ENCODE data around the gene B3GNT5.

DNA sequence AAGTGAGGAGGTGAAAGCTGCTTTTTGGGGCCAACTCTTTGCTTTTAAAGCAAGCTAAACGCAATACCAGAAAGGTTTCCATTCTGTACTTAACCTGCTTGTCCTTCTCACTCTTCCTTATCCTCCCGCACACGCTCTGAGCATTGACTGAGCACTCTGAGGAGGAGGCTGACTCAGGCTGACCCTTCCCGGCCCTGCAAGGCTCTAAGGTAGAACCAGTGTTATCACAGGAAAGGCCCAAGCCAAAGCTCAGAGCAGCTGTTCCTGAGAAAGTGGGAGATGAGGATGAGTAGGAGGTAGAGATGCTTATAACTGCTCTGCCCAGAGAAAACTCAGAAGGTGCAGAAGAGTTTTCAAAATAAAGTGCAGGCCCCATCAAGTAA is 2.3 kb downstream of the B3GNT5 start:
- TF ChIP-seq POLR2AphosphoS5 (IDR thresholded peaks at IDR 0.05) = peak in 1 of 3 donors; percentile 63
- TF ChIP-seq, protein P1, sequence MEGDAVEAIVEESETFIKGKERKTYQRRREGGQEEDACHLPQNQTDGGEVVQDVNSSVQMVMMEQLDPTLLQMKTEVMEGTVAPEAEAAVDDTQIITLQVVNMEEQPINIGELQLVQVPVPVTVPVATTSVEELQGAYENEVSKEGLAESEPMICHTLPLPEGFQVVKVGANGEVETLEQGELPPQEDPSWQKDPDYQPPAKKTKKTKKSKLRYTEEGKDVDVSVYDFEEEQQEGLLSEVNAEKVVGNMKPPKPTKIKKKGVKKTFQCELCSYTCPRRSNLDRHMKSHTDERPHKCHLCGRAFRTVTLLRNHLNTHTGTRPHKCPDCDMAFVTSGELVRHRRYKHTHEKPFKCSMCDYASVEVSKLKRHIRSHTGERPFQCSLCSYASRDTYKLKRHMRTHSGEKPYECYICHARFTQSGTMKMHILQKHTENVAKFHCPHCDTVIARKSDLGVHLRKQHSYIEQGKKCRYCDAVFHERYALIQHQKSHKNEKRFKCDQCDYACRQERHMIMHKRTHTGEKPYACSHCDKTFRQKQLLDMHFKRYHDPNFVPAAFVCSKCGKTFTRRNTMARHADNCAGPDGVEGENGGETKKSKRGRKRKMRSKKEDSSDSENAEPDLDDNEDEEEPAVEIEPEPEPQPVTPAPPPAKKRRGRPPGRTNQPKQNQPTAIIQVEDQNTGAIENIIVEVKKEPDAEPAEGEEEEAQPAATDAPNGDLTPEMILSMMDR (IDR thresholded peaks at IDR 0.05) = no peak

Measured in transverse colon (tissue), 4 donors.